ENCODE data around the gene ONECUT3. TPM values are rescaled to one million over a fixed set of nuclear protein-coding genes. Genes with fewer than 3 reads are reported as not detected.
"Not testable (repeated sequence)": the region's sequence is repeated elsewhere in the genome, so short reads cannot be mapped to it uniquely, and the experiment has no call there.

Gene ONECUT3
- total RNA-seq, result not detected

DNA sequence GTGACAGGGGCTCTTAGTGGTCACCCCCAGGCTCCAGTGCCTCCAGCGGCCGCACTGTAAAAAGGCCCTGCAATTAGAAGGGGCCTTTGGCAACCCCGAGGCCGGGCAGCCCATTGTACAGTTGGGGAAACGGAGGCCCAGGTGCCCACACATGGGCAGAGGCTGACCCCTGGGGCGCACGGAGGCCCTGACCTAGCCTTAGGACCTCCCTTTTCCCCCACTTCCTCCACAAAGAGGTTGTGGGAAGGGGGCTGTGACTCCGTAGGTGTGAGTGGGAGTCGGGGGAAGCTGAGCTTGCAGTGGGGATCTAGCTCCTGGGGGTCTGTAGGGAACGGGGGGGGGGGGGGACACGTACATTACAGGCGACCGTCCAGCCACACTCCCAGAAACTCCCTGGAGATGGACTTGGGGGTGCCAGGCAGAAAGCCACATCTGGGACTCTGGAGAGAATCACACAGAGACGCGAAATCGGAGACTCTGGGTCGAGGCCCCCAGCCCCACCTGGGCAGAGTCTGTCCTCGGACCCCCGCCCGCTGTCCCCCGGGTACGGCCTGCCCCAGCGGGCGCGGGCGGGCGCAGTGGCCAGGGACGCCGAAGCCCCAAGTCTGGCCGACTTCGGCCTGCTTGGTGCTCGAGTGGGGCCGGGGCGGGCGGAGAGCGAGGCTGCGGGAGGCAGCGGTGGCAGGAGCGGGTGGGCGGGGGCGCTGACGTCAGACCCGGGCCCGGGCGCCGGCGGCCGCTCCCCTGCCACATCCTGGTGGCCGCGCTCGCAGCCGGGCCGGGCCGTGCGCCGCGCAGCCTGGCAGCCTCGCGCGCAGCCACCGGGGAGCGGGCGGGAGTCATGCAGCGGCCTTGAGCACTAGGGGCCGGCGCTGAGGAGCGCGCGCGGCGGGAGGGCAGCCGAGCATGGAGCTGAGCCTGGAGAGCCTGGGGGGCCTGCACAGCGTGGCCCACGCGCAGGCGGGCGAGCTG lies at the start of gene ONECUT3:
Gene ONECUT3 (plus strand): TSS at position 750 of the 972 bp plus-strand sequence. CDS start 157 bp downstream, at position 907.
- H3K27ac Mint-ChIP-seq, result no peak within 1 kb of the TSS
- H3K4me1 Mint-ChIP-seq, result peaks cover 7% of the 10 kb centered on the region
- no peak within 1 kb of the TSS for H3K4me3 Mint-ChIP-seq
- H3K36me3 Mint-ChIP-seq, result no peaks in the 10 kb centered on the region
- H3K9me3 Mint-ChIP-seq, result no peaks in the 10 kb centered on the region
- H3K27me3 Mint-ChIP-seq, result peaks cover 70% of the 10 kb centered on the region
- no peak for DNase-seq

DNA sequence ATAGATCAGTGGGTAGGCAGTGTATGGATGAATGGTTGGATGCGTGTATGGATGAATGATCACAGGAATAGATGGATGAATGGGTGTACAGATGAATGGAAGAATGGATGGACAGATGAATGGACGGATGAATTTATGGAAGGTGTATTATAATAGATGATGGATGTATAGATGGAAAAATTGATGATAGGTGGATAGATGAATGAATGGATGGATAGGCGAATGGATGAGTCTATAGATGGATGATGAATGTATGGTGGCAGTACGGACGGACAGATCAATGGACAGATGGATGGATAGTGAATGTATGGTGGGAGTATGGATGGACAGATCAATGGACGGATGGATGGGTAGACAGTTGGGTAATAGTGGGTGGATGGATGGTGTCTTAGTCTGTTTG lies 49.0 kb upstream of the ONECUT3 start:
- Mint-ChIP-seq H3K4me3 (no peak overlapping the region), H3K9me3 (no peaks in the 10 kb centered on the region), H3K27ac (no peak overlapping the region), H3K36me3 (no peaks in the 10 kb centered on the region), H3K4me1 (peaks cover 7% of the 10 kb centered on the region), H3K27me3 (peaks cover 39% of the 10 kb centered on the region)
- DNase-seq, result no peak

DNA sequence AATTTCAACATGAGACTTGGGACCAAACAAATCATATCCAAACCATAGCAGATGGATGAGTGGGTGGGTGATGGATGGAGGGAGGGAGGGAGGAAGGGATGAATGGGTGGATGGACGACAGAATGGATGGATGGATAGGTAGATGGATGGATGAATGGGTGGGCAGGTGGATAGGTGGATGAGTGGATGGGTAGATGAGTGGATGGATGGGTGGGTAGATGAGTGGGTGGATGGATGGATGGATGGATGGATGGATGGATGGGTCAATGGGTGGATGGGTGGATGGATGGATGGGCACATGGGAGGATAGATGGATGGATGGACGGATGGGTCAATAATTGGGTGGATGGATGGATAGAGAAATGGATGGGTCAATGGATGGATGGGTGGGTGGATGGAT lies 47.9 kb upstream of the ONECUT3 start:
- H3K27me3 Mint-ChIP-seq, result peaks cover 38% of the 10 kb centered on the region
- no peak overlapping the region for H3K4me3 Mint-ChIP-seq
- H3K27ac Mint-ChIP-seq, result no peak overlapping the region
- no peaks in the 10 kb centered on the region for H3K9me3 Mint-ChIP-seq
- H3K36me3 Mint-ChIP-seq, result no peaks in the 10 kb centered on the region
- peaks cover 7% of the 10 kb centered on the region for H3K4me1 Mint-ChIP-seq
- no peak for DNase-seq

DNA sequence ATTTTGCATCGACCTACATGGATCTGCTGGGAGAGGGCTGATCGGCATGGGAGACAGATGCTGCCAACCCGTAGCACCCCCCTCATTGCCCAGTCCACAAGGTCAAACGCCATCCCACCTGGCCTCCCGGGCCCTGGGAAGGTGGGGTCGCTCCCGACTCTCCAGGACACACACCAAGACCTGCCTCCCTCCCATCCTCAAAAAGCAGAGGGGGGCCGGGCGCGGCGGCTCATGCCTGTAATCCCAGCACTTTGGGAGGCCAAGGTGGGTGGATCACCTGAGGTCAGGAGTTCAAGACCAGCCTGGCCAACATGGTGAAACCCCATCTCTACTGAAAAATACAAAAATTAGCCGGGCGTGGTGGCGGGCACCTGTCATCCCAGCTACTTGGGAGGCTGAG lies 46.7 kb upstream of the ONECUT3 start:
- H3K27ac Mint-ChIP-seq, H3K4me3 Mint-ChIP-seq, H3K9me3 Mint-ChIP-seq, DNase-seq, H3K36me3 Mint-ChIP-seq, H3K4me1 Mint-ChIP-seq: not testable (repeated sequence)
- H3K27me3 Mint-ChIP-seq, result peaks cover 26% of the 10 kb centered on the region

DNA sequence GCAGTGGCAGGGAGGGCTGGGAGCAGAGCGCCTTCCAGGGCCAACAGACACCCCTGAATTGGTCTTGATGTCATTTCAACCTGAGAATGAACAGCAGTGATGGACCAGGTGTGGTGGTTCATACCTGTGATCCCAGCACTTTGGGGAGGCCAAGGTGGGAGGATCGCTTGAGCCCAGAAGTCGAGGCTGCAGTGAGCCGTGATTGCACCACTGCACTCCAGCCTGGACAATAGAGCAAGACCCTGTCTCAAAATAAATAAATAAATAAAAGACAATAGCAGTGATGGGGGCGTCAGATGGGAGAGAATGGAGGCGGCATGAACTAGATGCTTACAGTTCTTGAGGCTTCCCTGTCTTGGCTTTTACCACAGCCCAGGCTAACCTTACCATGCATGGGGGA lies 46.1 kb upstream of the ONECUT3 start:
- no peaks in the 10 kb centered on the region for H3K4me1 Mint-ChIP-seq
- no peak overlapping the region for H3K27ac Mint-ChIP-seq
- H3K27me3 Mint-ChIP-seq, result peaks cover 20% of the 10 kb centered on the region
- H3K4me3 Mint-ChIP-seq, result no peak overlapping the region
- no peak for DNase-seq
- no peaks in the 10 kb centered on the region for H3K9me3 Mint-ChIP-seq
- no peaks in the 10 kb centered on the region for H3K36me3 Mint-ChIP-seq

DNA sequence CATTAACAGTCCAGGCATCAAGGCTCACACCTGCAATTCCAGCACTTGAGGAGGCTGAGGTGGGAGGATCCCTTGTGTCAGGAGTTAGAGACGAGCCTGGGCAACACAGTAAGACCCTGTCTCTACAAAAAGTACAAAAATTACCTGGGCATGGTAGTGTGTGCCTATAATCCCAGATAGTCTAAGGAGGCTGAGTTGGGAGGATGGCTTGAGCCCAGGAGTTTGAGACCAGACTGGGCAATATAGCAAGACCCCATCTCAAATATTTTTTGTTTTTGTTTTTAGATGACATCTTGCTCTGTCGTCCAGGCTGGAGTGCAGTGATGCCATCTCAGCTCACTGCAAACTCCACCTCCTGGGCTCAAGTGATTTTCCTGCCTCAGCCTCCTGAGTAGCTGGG lies 40.1 kb upstream of the ONECUT3 start:
- no peaks in the 10 kb centered on the region for H3K36me3 Mint-ChIP-seq
- no peak for DNase-seq
- peaks cover 3% of the 10 kb centered on the region for H3K9me3 Mint-ChIP-seq
- H3K27ac Mint-ChIP-seq, result no peak overlapping the region
- no peak overlapping the region for H3K4me3 Mint-ChIP-seq
- no peaks in the 10 kb centered on the region for H3K4me1 Mint-ChIP-seq
- peaks cover 36% of the 10 kb centered on the region for H3K27me3 Mint-ChIP-seq

DNA sequence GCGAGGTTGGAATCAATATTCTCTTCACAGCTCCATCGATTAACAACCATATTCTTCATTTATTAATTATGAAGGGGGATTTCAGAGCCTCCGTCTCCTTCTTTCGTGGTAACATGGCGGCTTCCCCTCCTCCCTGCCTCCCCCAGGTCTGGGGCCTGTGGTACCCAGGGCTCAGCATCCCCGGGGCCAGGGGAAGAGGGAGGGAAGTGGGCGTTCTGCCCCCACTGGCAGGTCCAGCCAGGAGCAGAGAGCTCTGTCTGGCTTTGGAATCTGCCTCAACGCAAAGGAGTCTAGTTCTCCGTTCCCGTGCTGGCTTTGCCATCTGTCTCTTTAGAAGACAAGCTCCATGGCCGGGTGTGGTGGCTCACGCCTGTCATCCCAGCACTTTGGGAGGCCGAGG lies 37.8 kb upstream of the ONECUT3 start:
- Mint-ChIP-seq H3K27me3 (peaks cover 49% of the 10 kb centered on the region), H3K36me3 (no peaks in the 10 kb centered on the region), H3K27ac (no peak overlapping the region), H3K4me3 (no peak overlapping the region), H3K9me3 (peaks cover 3% of the 10 kb centered on the region), H3K4me1 (no peaks in the 10 kb centered on the region)
- no peak for DNase-seq

DNA sequence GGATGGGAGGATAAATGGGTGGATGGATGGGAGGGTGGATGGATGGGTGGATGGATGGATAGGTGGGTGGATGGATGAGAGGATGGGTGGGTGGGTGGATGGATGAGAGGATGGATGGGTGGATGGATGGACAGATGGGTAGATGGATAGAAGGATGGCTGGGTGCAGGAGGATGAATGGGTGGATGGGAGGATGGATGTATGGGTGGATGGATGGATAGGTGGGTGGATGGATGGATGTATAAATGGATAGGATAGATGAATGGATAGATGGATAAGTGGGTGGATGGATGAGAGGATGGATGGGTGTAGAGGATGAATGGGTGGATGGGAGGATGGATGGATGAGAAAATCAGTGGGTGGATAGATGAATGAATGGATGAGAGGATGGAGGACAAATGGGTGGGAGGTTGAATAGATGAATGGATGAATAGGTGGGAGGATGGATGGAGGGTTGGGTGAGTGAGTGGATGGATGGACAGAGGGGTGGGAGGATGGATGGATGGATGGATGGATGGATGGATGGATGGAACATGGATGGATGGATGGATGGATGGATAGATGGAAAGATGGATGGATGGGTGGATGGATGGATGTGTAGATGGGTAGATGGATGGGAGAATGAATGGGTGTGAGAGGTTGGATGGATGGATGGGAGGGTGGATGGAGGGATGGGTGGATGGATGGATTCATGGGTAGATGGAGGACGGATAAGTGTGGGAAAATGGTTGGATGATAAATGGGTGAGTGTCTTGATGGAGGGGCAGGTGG lies 35.9 kb upstream of the ONECUT3 start:
- DNase-seq, result no peak
- Mint-ChIP-seq H3K4me3 (no peak overlapping the region), H3K9me3 (peaks cover 3% of the 10 kb centered on the region), H3K27ac (no peak overlapping the region), H3K4me1 (no peaks in the 10 kb centered on the region), H3K27me3 (peaks cover 64% of the 10 kb centered on the region), H3K36me3 (no peaks in the 10 kb centered on the region)

DNA sequence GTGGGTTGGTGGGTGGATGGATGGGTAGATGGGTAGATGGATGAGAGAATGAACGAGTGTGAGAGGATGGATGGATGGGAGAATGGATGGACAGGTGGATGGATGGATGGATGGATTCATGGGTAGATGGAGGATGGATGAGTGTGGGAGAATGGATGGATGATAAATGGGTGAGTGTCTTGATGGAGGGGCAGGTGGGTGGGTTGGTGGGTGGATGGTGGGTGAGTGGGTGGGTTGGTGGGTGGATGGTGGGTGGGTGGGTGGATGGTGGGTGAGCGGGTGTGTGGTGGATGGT lies 35.4 kb upstream of the ONECUT3 start:
- Mint-ChIP-seq H3K27me3 (peaks cover 62% of the 10 kb centered on the region), H3K36me3 (no peaks in the 10 kb centered on the region), H3K9me3 (peaks cover 3% of the 10 kb centered on the region), H3K4me3 (no peak overlapping the region), H3K27ac (no peak overlapping the region), H3K4me1 (no peaks in the 10 kb centered on the region)
- DNase-seq, result no peak

DNA sequence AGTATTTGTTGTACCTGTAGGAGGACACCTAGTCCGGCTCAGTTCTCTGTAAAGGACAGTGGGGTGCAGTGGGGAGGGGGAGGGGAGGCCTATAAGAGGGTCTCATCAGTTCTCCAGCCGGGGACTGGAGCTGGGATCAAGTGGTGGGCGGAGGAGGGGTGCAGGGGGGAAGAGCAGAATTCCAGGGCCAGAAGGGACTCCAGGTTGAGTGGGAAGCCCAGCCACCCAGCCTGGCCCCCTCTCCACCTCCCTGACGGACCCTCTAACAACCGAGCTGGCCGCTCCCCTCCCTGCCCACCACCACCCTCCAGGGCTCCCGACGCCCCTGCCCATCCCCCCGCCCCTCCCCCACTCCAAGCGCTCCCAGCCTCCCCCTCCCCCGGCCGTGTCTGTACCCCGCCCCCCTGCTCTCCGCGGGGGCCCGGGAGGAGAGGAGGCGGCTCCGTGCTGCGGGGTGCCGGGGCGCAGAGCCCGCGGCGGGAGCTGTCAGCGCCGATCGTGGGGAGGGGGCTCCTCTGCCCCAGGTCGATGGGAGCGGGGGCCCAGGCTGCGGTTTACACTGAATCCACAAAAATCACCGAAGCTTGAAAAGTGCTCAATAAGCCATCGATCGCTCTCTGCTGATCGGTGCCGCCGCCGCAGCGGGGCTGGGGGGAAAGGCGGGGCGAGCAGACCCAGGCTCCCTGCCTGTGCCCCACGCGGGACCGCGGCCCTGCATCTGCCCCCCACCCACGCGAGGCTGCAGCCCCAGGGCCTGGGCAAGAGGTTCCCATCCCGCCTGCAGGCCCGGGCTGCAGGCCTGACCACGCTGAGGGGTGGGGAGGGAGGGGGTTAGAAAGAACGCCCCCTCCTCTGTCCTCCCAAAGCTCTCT lies 34.6 kb upstream of the ONECUT3 start:
- Mint-ChIP-seq H3K36me3 (no peaks in the 10 kb centered on the region), H3K4me1 (no peaks in the 10 kb centered on the region), H3K9me3 (peaks cover 3% of the 10 kb centered on the region), H3K27me3 (peaks cover 65% of the 10 kb centered on the region), H3K4me3 (no peak overlapping the region), H3K27ac (no peak overlapping the region)
- no peak for DNase-seq

DNA sequence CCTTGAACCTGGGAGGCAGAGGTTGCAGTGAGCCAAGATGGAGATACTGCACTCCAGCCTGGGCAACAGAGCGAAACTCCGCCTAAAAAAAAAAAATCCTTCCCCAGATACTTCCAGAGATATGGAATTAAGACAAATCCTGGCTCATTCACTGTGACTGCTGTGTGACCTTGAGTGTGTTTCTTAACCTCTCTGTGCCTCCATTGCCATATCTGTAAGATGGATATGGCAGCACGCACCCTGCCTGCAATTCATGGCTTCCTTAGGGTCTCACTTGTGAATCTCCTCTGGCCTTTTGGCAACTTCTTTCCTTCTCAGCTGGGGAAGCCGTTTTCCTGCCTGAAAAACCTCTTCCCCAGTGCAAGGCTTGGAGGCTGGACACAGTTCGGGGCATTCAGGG lies 33.8 kb upstream of the ONECUT3 start:
- DNase-seq, result no peak
- peaks cover 68% of the 10 kb centered on the region for H3K27me3 Mint-ChIP-seq
- H3K4me3 Mint-ChIP-seq, result no peak overlapping the region
- no peaks in the 10 kb centered on the region for H3K4me1 Mint-ChIP-seq
- H3K36me3 Mint-ChIP-seq, result no peaks in the 10 kb centered on the region
- peaks cover 3% of the 10 kb centered on the region for H3K9me3 Mint-ChIP-seq
- no peak overlapping the region for H3K27ac Mint-ChIP-seq

DNA sequence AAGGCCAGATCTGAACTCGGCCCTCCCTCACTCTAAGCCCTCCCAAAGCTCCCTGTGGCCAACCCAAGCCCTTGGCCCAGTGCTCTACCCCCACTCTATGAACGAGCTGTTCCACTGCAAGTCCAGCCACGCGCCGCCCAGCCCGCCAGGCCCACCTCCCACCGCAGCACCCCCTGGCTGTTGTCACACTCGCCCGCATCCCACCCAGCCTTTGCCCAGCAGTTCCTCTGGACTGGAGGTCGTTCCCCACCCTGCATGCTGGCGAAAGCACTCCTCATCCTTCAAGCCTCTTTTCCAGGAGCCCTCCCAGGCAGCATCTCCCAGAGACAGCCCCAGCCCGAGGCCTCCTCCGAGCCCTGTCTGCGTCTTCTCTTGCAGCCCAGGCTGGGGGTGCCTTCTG lies 33.1 kb upstream of the ONECUT3 start:
- H3K9me3 Mint-ChIP-seq, result peaks cover 3% of the 10 kb centered on the region
- H3K36me3 Mint-ChIP-seq, result no peaks in the 10 kb centered on the region
- H3K4me3 Mint-ChIP-seq, result no peak overlapping the region
- H3K27ac Mint-ChIP-seq, result no peak overlapping the region
- peaks cover 73% of the 10 kb centered on the region for H3K27me3 Mint-ChIP-seq
- H3K4me1 Mint-ChIP-seq, result no peaks in the 10 kb centered on the region
- no peak for DNase-seq

DNA sequence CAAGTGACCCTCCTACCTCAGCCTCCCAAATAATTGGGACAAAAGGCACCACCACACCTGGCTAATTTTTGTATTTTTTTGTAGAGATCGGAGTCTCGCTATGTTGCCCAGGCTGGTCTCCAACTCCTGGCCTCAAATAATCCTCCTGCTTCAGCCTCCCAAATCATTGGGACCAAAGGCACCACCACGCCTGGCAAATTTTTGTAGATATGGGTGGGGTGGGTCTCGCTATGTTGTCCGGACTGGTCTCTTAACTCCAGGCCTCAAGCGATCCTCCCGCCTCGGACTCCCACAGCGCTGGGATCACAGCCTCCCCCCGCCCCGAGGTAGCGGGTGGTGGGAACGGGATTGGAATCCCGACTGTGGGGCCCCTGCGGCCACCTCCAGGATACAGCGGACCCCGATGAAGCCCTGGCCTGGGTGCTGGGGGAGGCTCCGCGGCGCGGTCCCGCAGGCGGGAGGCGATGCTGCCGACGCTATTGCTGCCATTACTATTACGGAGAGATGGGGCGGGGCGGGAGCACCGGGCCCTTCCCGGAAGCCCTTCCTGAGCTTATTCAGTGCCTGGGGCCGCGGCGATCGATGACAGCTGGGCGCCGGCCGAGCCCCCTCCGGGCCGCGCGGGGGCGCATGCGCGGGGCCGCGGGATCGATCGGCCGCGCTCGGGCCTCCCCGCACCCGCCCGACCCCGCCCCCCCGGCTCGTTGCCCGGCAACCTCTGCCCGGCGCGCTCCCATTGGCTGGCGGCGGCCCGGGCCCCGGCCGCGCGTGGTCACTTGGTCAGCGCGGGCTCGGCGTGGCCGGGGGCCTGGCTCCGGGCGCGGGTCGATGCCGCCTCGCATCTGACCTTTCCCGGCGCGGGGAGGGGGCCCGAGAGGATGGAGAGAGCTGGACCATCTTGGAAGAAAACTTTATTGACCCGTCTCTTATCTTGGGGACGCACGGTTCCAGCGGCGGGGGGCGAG lies 27.9 kb upstream of the ONECUT3 start:
- Mint-ChIP-seq H3K4me3 (peak overlapping the region; percentile 62), H3K27me3 (peaks cover 55% of the 10 kb centered on the region), H3K36me3 (no peaks in the 10 kb centered on the region), H3K4me1 (peaks cover 2% of the 10 kb centered on the region), H3K27ac (no peak overlapping the region), H3K9me3 (no peaks in the 10 kb centered on the region)
- peak; percentile 60 for DNase-seq

All from activated naive CD8-positive, alpha-beta T cell treated with anti-CD3 and anti-CD28 coated beads for 36 hours (primary cell).